ENCODE measurements around the gene KRT6C. TPM values are rescaled to one million over a fixed set of nuclear protein-coding genes. Genes with fewer than 3 reads are reported as not detected.

Gene KRT6C
- polyA plus RNA-seq, 1 of the 3 experiments (the other 2 are of a cell fraction) = not detected

GRCh38 chr12:52519826-52520662, 46.4 kb upstream of the KRT6C start, which contains the start of gene KRT5:
Gene KRT5, minus strand, starts transcription at chr12:52520394. Its CDS starts 98 bp downstream, at chr12:52520296.
- Histone ChIP-seq H3K4me2 (no peak within 1 kb of the TSS), H3F3A (replicated peaks; ENCODE audit: insufficient read depth) (no peaks in the 10 kb centered on the region), H3K79me2 (ENCODE audit: insufficient read depth) (no peaks in the 10 kb centered on the region), H3K9me3 (no peaks in the 10 kb centered on the region), H3K27ac (ENCODE audit: low read depth in 2 of 2, low read length in 1 of 2) (no peak within 1 kb of the TSS), H3K27me3 (ENCODE audit: insufficient read depth) (peaks cover 59% of the 10 kb centered on the region; the same call in 1 of the 2 replicates), H3K9me2 (no peaks in the 10 kb centered on the region), H2AFZ (ENCODE audit: low read depth) (no peak within 1 kb of the TSS), H3K4me1 (ENCODE audit: control insufficient read depth in 1 of 2, insufficient read depth in 2 of 2, low read depth in 1 of 2, low read length in 1 of 2) (no peaks in the 10 kb centered on the region), H3K4me3 (ENCODE audit: low read depth in 2 of 2, low read length in 1 of 2) (no peak within 1 kb of the TSS), H3K9ac (no peak within 1 kb of the TSS), H3K36me3 (replicated peaks in 1 of 2; ENCODE audit: control insufficient read depth in 1 of 2, insufficient read depth in 2 of 2, low read length in 1 of 2) (no peaks in the 10 kb centered on the region), H4K20me1 (ENCODE audit: insufficient read depth) (no peaks in the 10 kb centered on the region)
- whole genome bisulfite sequencing (ENCODE audit: low lambda C conversion rate) = 46% methylated on average over 25 of the region's 29 CpGs
- POLR2A ChIA-PET = no interaction called here
- TF ChIP-seq SMC3 (IDR thresholded peaks at IDR 0.05; ENCODE audit: low read depth, low read length) (no peak), EP300 (IDR thresholded peaks at IDR 0.05; ENCODE audit: borderline replicate concordance in 1 of 2, low read depth in 1 of 2, low read length in 1 of 2) (no peak), MXI1 (IDR thresholded peaks at IDR 0.05; ENCODE audit: low read depth, low read length) (no peak), REST (IDR thresholded peaks at IDR 0.05; ENCODE audit: low read depth, low read length) (no peak), MEF2A (IDR thresholded peaks at IDR 0.05; ENCODE audit: borderline replicate concordance, low read depth) (no peak)
- CTCF ChIA-PET = interaction anchor here (1.1 to 1.4 kb wide), 3 partner anchors 148 to 365 kb away, joined by 3 to 4 read pairs (median 4); no protein-coding TSS in a partner anchor
- no peak for DNase-seq

- Histone ChIP-seq H3K36me3 (replicated peaks in 1 of 2; ENCODE audit: control insufficient read depth in 1 of 2, insufficient read depth in 2 of 2, low read length in 1 of 2) (no peaks in the 10 kb centered on the region), H3K79me2 (ENCODE audit: insufficient read depth) (no peaks in the 10 kb centered on the region), H3K4me2 (no peak overlapping the region), H3K4me1 (ENCODE audit: control insufficient read depth in 1 of 2, insufficient read depth in 2 of 2, low read depth in 1 of 2, low read length in 1 of 2) (no peaks in the 10 kb centered on the region), H2AFZ (ENCODE audit: low read depth) (no peak overlapping the region), H4K20me1 (ENCODE audit: insufficient read depth) (no peaks in the 10 kb centered on the region), H3K9ac (no peak overlapping the region), H3K4me3 (ENCODE audit: low read depth in 2 of 2, low read length in 1 of 2) (no peak overlapping the region), H3K27me3 (ENCODE audit: insufficient read depth) (peaks cover 52% of the 10 kb centered on the region; the same call in 1 of the 2 replicates), H3F3A (replicated peaks; ENCODE audit: insufficient read depth) (no peaks in the 10 kb centered on the region), H3K9me3 (no peaks in the 10 kb centered on the region), H3K27ac (ENCODE audit: low read depth in 2 of 2, low read length in 1 of 2) (no peak overlapping the region), H3K9me2 (no peaks in the 10 kb centered on the region)
- POLR2A ChIA-PET = no interaction called here
- DNase-seq = no peak
- TF ChIP-seq SIN3A (IDR thresholded peaks at IDR 0.05; ENCODE audit: borderline replicate concordance, low read depth, low read length) (no peak), TEAD4 (IDR thresholded peaks at IDR 0.05; ENCODE audit: borderline replicate concordance, insufficient read depth) (no peak), NRF1 (IDR thresholded peaks at IDR 0.05; ENCODE audit: low read depth, low read length) (no peak)
- WGBS (ENCODE audit: low lambda C conversion rate) = 35% methylated on average over 3 of the region's 3 CpGs
- CTCF ChIA-PET = interaction anchor here (3.2 kb wide), 1 partner anchor 12 kb away, joined by 9 read pairs; no protein-coding TSS in a partner anchor
Observed at GRCh38 chr12:52519387-52519703, 45.7 kb upstream of the KRT6C start.
